Activated T-helper 2 cell treated with anti-CD3 and anti-CD28 coated beads, Interferon-gamma antibody, Interleukin-2, Interleukin-4, amounts not matched to agents 10 μg/mL and 5 μg/mL and 100 μg/mL, durations not matched to agents 14 hours and 24 hours and 36 hours (primary cell): Measurements from ENCODE around the gene A2ML1. TPM values are rescaled to one million over a fixed set of nuclear protein-coding genes. Genes with fewer than 3 reads are reported as not detected.
"Not testable (repeated sequence)": the region's sequence is repeated elsewhere in the genome, so short reads cannot be mapped to it uniquely, and the experiment has no call there.

Experiments used
- DNase-seq: peaks from one replicate; pipeline ENCODE4 v3.0.0; 2021; ENCODE audit warnings: low spot score
- H3K27ac Mint-ChIP-seq: one replicate; pipeline ENCODE4 v1.8.0; 2021; ENCODE audit warnings: mixed read lengths
- H3K27me3 Mint-ChIP-seq: one replicate; pipeline ENCODE4 v1.8.0; 2021; ENCODE audit warnings: low read depth, mixed read lengths
- H3K36me3 Mint-ChIP-seq: one replicate; pipeline ENCODE4 v1.8.0; 2021; ENCODE audit warnings: low read depth, mixed read lengths
- H3K4me1 Mint-ChIP-seq: one replicate; pipeline ENCODE4 v1.8.0; 2021; ENCODE audit warnings: low read depth, mixed read lengths
- H3K4me3 Mint-ChIP-seq: one replicate; pipeline ENCODE4 v1.8.0; 2021; ENCODE audit warnings: low read depth, mild to moderate bottlenecking, moderate library complexity, mixed read lengths
- H3K9me3 Mint-ChIP-seq: one replicate; pipeline ENCODE4 v1.8.0; 2021; ENCODE audit warnings: mixed read lengths
- intact Hi-C: fragments of 100-400 bp; cut with micrococcal nuclease; formaldehyde crosslinking; loops from one replicate; pipeline ENCODE4 v1.15.1; 2023
- total RNA-seq: library from RNA; stranded (reverse); gene quantifications from 2 replicates; pipeline ENCODE4 v1.2.3, GENCODE V29; 2022

The A2ML1 gene
- total RNA-seq, 1 donor from 2014 or later: not detected

DNA sequence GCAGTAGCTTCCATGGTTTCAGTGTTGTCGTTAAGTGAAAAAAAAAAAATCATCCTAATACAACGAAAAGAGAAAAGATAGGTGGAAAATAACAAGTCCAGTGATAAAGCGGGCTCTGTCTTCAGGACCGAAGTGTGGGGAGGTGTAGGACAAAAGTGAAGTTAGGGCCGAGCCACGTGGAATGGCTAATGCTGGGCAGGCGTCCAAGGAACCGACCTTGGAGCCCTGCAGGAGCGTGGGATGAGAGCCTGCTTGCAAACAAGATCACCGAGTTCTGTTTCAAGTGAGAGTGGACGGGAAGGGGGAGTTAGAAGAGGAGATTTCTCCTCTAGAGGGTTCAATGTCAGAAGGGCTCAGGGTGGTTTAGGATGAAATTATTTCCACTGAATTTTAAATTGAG is 22.2 kb downstream of the A2ML1 start:
- Mint-ChIP-seq H3K4me3 (no peak overlapping the region), H3K27me3 (no peaks in the 10 kb centered on the region), H3K4me1 (no peaks in the 10 kb centered on the region), H3K27ac (no peak overlapping the region), H3K36me3 (no peaks in the 10 kb centered on the region), H3K9me3 (no peaks in the 10 kb centered on the region)
- no peak for DNase-seq
- intact Hi-C loops: no loop called here

DNA sequence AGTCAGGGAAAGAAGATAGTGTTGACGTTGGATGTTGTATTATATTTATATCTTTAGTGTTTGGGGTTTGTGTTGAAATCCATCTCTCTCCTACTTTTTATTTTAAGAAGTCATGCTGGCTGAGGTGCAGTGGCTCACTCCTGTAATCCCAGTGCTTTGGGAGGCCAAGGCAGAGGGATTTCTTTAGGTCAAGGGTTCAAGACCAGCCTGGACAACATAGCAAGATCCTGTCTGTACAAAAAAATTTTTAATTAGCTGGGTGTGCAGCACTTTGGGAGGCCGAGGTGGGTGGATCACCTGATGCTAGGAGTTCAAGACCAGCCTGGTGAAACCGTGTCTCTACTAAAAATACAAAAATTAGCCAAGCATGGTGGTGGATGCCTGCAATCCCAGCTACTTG is 23.9 kb downstream of the A2ML1 start:
- DNase-seq: no peak
- Mint-ChIP-seq H3K9me3 (no peaks in the 10 kb centered on the region), H3K4me3 (no peak overlapping the region), H3K36me3 (no peaks in the 10 kb centered on the region), H3K27ac (no peak overlapping the region), H3K4me1 (no peaks in the 10 kb centered on the region), H3K27me3 (peaks cover 2% of the 10 kb centered on the region)
- intact Hi-C loops: no loop called here

DNA sequence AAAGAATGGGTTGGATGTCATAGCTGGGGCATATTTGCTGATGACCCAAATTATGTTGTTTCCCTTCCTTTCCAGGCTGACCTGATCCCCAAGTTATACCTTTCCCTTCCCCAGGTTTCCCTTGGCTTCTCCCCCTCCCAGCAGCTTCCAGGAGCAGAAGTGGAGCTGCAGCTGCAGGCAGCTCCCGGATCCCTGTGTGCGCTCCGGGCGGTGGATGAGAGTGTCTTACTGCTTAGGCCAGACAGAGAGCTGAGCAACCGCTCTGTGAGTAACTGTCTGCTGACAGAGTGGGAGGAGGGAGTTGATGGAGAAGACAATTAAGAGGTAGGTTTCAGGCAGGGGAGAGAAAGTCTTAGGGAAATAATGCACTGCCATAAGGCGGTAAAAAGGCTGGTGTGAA is 25.0 kb downstream of the A2ML1 start:
- no peak for DNase-seq
- H3K36me3 Mint-ChIP-seq: no peaks in the 10 kb centered on the region
- no peaks in the 10 kb centered on the region for H3K4me1 Mint-ChIP-seq
- no peak overlapping the region for H3K27ac Mint-ChIP-seq
- intact Hi-C loops: no loop called here
- no peaks in the 10 kb centered on the region for H3K9me3 Mint-ChIP-seq
- no peak overlapping the region for H3K4me3 Mint-ChIP-seq
- H3K27me3 Mint-ChIP-seq: peaks cover 4% of the 10 kb centered on the region

DNA sequence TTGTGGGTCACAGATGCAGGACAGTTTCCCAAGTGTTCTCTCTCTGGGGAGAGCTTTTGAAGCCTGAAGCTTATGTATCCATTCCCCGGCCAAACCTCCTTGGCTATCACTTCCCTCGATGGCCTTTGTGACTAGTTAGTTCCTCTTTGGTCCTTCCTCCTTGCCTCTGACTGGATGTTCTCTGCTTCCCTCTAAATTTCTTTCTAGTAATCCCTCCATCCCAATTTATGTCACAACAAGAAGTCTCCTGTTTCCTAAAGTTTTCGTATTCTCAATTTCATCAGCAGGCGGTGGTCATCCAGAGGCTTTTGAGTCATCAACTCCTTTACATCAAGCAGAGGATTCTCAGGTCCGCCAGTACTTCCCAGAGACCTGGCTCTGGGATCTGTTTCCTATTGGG is 27.5 kb downstream of the A2ML1 start:
- Mint-ChIP-seq H3K27ac (no peak overlapping the region), H3K27me3 (peaks cover 4% of the 10 kb centered on the region), H3K36me3 (no peaks in the 10 kb centered on the region), H3K4me1 (no peaks in the 10 kb centered on the region), H3K4me3 (no peak overlapping the region), H3K9me3 (no peaks in the 10 kb centered on the region)
- no peak for DNase-seq
- intact Hi-C loops: no loop called here

DNA sequence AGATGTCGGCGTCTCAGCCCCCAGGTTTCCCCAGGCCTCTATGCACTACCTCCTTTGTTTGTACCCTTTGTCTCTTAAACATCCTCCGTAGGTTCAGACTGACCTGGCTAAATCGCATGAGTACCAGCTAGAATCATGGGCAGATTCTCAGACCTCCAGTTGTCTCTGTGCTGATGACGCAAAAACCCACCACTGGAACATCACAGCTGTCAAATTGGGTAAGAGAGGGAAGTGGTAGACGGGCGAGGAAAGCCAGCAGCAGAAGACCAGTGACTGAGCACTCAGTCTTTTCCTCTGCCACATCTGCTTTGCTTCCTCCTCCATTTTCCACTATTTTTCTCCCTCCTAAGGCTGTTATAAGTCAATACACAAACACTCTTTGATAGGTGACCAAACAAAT is 29.7 kb downstream of the A2ML1 start:
- intact Hi-C loops: no loop called here
- no peak for DNase-seq
- Mint-ChIP-seq H3K27me3 (peaks cover 4% of the 10 kb centered on the region), H3K4me3 (no peak overlapping the region), H3K27ac (no peak overlapping the region), H3K9me3 (no peaks in the 10 kb centered on the region), H3K4me1 (no peaks in the 10 kb centered on the region), H3K36me3 (no peaks in the 10 kb centered on the region)

DNA sequence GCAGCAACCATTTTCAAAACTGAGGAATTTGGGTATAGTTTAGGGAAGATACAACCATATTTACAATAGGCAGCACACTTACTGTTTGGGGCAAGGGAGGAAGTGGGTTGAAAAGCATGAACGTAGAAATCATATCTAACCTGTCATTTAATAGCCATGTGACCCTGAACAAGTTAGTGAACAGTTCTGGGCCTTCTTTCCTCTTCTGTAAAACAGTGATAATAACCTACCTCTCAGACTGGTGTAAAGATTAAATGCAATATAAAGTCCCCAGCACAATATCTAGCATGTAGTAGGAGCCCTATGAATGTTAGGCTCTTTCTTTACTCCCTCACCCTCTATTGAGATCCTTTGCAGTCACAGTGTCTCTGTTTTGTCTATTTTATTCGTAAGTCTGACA is 33.5 kb downstream of the A2ML1 start:
- no peak overlapping the region for H3K4me3 Mint-ChIP-seq
- no peak for DNase-seq
- intact Hi-C loops: no loop called here
- H3K4me1 Mint-ChIP-seq: no peaks in the 10 kb centered on the region
- H3K27me3 Mint-ChIP-seq: peaks cover 4% of the 10 kb centered on the region
- H3K27ac Mint-ChIP-seq: no peak overlapping the region
- no peaks in the 10 kb centered on the region for H3K36me3 Mint-ChIP-seq
- no peaks in the 10 kb centered on the region for H3K9me3 Mint-ChIP-seq

DNA sequence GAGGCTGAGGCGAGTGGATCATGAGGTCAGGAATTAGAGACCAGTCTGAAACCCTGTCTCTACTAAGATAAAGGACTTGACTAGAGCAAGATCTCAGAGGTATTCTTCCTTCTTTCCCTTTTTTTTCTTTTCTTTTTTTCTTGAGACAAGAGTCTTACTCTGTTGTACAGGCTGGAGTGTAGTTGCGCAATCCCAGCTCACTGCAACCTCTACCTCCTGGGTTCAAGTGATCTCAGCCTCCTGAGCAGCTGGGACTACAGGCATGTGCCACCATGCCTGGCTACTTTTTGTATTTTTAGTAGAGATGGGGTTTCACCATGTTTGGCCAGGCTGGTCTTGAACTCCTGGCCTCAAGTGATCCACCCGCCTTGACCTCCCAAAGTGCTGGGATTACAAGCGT is 37.0 kb downstream of the A2ML1 start:
- DNase-seq, H3K4me3 Mint-ChIP-seq, H3K27ac Mint-ChIP-seq, H3K9me3 Mint-ChIP-seq, intact Hi-C loops, H3K27me3 Mint-ChIP-seq, H3K36me3 Mint-ChIP-seq, H3K4me1 Mint-ChIP-seq: not testable (repeated sequence)

DNA sequence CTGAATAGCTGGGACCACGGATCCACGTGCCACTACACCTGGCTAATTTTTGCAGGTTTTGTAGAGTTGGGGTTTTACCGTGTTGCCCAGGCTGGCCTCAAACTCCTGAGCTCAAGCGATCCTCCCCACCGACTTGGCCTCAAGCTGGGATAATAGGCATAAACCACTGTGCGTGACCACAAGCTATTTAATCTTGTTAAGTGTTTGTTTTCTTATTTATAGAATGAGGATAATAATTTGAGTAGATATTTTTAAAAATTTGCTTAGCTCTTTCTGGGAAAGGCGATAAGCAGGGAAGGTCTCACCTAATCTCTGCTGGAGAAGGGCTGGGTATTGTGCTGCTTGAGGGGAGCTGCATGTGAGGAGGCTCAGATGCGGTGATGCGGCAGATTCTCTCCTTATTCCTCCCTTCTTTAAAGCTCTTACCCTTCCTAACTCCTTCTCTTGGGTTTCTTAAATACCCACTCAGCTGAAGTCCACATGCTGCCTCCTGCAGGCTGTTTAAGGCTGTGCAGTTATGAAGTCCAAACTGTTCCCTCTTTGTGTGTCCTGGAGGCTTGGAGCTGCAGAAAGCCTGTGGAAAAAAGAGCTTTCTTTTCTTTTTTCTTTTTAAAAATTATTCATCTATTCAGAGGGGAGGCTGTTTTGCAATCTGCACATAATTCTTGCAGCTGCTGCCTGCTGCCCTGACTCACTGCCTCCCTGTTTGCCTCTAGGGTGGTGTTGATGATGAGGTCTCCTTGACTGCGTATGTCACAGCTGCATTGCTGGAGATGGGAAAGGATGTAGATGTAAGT is 37.9 kb downstream of the A2ML1 start:
- Mint-ChIP-seq H3K4me3 (no peak overlapping the region), H3K9me3 (no peaks in the 10 kb centered on the region), H3K27me3 (no peaks in the 10 kb centered on the region), H3K36me3 (no peaks in the 10 kb centered on the region), H3K4me1 (no peaks in the 10 kb centered on the region), H3K27ac (no peak overlapping the region)
- intact Hi-C loops: no loop called here
- no peak for DNase-seq

DNA sequence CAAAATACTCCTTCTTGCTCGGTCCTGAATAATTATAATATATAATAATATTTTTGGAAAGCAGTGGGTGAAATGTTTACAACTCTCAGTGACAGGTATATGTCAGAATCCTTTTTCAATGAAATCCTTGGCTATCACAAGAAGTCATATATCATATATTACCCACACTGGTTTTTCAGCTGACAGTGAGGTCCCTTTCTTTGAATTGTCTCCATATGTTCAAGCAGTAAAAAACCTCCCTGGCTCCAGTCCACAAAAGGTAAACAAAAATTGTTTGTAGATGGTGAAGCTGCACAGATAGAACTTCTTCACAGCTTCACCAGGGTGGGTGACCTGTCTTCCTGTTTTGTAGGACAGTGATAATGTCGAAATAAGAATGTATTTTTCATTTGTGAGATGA is 44.0 kb downstream of the A2ML1 start:
- intact Hi-C loops: no loop called here
- Mint-ChIP-seq H3K9me3 (no peaks in the 10 kb centered on the region), H3K4me3 (no peak overlapping the region), H3K27me3 (peaks cover 6% of the 10 kb centered on the region), H3K36me3 (no peaks in the 10 kb centered on the region), H3K4me1 (peaks cover 3% of the 10 kb centered on the region), H3K27ac (no peak overlapping the region)
- DNase-seq: no peak

DNA sequence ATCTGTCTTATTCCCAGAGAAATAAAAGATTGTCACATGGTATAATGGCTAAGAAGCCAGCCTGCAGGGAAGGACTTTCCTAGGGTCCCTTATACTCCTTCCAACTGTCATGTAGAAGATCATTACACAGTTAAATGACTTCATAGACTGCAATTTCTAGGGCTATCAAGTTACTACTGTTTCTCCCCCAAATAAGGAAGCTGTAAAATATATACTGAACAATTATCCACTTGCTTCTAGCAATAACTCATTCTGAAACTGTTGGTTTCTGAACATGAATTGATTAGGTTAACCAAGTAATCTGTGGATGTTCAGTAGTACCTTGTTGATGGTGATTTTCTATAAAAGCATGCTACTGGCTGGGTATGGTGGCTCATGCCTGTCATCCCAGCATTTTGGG is 44.6 kb downstream of the A2ML1 start:
- H3K27me3 Mint-ChIP-seq: peaks cover 6% of the 10 kb centered on the region
- intact Hi-C loops: no loop called here
- no peak overlapping the region for H3K27ac Mint-ChIP-seq

DNA sequence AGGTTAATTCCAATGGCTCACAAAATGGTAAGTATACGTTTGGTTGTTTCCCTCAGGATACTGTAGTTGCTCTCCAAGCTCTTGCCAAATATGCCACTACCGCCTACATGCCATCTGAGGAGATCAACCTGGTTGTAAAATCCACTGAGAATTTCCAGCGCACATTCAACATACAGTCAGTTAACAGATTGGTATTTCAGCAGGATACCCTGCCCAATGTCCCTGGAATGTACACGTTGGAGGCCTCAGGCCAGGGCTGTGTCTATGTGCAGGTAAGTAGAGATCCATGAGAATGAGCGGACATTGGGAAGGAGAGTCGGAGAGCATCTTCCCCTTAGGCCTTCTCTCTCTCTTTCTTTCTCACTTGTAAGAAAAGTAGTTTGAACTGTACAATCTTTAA is 45.4 kb downstream of the A2ML1 start:
- H3K27ac Mint-ChIP-seq: no peak overlapping the region
- intact Hi-C loops: no loop called here
- no peaks in the 10 kb centered on the region for H3K9me3 Mint-ChIP-seq
- no peak for DNase-seq
- H3K4me3 Mint-ChIP-seq: no peak overlapping the region
- H3K27me3 Mint-ChIP-seq: peaks cover 6% of the 10 kb centered on the region
- peaks cover 3% of the 10 kb centered on the region for H3K4me1 Mint-ChIP-seq
- no peaks in the 10 kb centered on the region for H3K36me3 Mint-ChIP-seq

More for the DNA sequence above, 44.6 kb downstream of the A2ML1 start:
- no peak for DNase-seq
- Mint-ChIP-seq H3K9me3 (no peaks in the 10 kb centered on the region), H3K4me1 (peaks cover 3% of the 10 kb centered on the region), H3K4me3 (no peak overlapping the region), H3K36me3 (no peaks in the 10 kb centered on the region)

DNA sequence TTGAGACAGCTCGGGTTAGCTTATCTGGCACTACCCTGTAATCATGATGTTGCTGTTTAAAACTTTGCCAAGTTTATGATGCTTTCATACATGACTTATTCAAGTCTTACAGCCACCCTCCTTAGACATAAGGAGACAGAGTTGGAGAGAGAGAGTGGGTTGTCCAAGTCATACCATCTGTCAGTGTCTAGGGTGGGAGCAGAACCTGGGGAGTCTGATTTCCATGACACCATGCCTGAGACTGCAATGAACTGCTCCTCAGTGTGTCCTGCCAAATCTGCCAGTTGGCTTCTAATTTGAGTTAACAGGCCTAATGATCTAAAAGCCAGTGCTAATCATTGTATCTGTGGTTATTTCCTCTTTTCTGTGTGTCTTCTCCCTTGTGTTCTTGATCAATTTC is 48.2 kb downstream of the A2ML1 start:
- H3K27me3 Mint-ChIP-seq: peaks cover 8% of the 10 kb centered on the region
- intact Hi-C loops: no loop called here
- H3K36me3 Mint-ChIP-seq: no peaks in the 10 kb centered on the region
- H3K4me3 Mint-ChIP-seq: no peak overlapping the region
- DNase-seq: no peak
- peaks cover 3% of the 10 kb centered on the region for H3K4me1 Mint-ChIP-seq
- no peak overlapping the region for H3K27ac Mint-ChIP-seq
- no peaks in the 10 kb centered on the region for H3K9me3 Mint-ChIP-seq

DNA sequence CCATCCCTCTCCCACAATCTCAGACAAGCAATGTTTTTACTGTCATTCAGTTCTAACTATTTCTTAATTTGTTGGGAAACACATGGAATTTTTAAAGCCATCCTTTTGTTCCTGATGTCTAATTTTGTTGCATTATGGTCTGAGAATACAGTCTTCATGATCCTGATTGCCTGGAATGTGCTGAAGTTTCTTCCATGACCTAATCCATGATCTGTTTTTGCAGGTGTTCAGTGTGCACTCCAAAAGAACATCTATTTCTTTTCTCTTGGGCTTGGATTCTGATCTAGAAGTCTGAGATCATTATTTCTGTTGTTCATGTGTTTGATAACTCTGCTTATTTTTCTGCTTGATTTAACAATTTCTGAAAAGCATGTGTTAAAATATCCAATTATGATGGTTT is 48.6 kb downstream of the A2ML1 start:
- intact Hi-C loops: no loop called here
- Mint-ChIP-seq H3K27ac (no peak overlapping the region), H3K36me3 (no peaks in the 10 kb centered on the region), H3K9me3 (no peaks in the 10 kb centered on the region), H3K27me3 (peaks cover 11% of the 10 kb centered on the region), H3K4me3 (no peak overlapping the region), H3K4me1 (peaks cover 3% of the 10 kb centered on the region)
- DNase-seq: no peak

DNA sequence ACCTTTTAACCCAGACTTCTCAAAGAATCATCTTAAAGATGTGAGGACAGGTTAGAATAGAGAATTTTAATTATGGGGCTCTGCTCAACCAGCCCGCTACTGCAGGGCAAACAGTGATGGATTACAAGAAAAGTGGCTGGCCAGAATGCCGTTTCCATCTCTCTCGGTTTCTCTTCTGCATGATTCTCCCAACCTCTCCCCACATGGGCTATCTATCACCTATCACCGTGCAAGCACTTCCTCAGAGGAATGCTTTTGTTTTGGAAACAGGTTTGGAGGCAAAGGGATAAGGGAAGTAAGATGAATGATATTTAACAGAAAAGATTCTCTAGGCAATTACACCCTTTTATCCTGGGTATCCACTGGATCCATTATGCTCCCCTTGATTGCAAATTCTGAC is 54.5 kb downstream of the A2ML1 start:
- Mint-ChIP-seq H3K4me1 (no peaks in the 10 kb centered on the region), H3K27ac (no peak overlapping the region), H3K36me3 (no peaks in the 10 kb centered on the region), H3K27me3 (peaks cover 14% of the 10 kb centered on the region), H3K9me3 (no peaks in the 10 kb centered on the region), H3K4me3 (no peak overlapping the region)
- intact Hi-C loops: no loop called here
- DNase-seq: no peak
